WTC11 (cell line): ENCODE measurements around the gene NECAB3. TPM values are rescaled to one million over a fixed set of nuclear protein-coding genes. Genes with fewer than 3 reads are reported as not detected.

Experiments used
- ATAC-seq: fragments of 200-7000 bp; cut with Tn5 transposase; 2 replicates; pipeline ENCODE4 v1.10.0; 2021; ENCODE audit warnings: mild to moderate bottlenecking, moderate library complexity
- CTCF ChIA-PET: fragments of 300-600 bp; sonication (Branson Sonifier 250); formaldehyde crosslinking; loops from one replicate; lab custom pipeline; 2021; ENCODE audit warnings: antibody characterized with exemption; lab: Charles Lee
- POLR2A ChIA-PET: fragments of 350-600 bp; sonication (Branson Sonifier 250); formaldehyde crosslinking; loops from one replicate; lab custom pipeline; 2021; ENCODE audit warnings: antibody characterized with exemption; lab: Charles Lee
- DNase-seq: peaks from one replicate; pipeline ENCODE4 v3.0.0; 2021; ENCODE audit warnings: low spot score
- H3K27ac Mint-ChIP-seq: 2 replicates; pipeline ENCODE4 v1.8.0; 2021; ENCODE audit warnings: mixed read lengths
- H3K27me3 Mint-ChIP-seq: 2 replicates; pipeline ENCODE4 v1.8.0; 2021; ENCODE audit warnings: low read depth, mild to moderate bottlenecking, moderate library complexity, mixed read lengths
- H3K36me3 Mint-ChIP-seq: 2 replicates; pipeline ENCODE4 v1.8.0; 2021; ENCODE audit warnings: mixed read lengths
- H3K4me1 Mint-ChIP-seq: 2 replicates; pipeline ENCODE4 v1.8.0; 2022; ENCODE audit warnings: mixed read lengths
- H3K4me3 Mint-ChIP-seq: 2 replicates; pipeline ENCODE4 v1.8.0; 2021; ENCODE audit warnings: mild to moderate bottlenecking, moderate library complexity, mixed read lengths
- H3K9me3 Mint-ChIP-seq: 2 replicates; pipeline ENCODE4 v1.8.0; 2021; ENCODE audit warnings: mixed read lengths
- ATF1 ChIP-seq: sonication (generic); formaldehyde crosslinking; IDR thresholded peaks from 2 replicates; pipeline ENCODE4 v1.8.1; 2023; ENCODE audit warnings: mild to moderate bottlenecking, moderate library complexity, missing genetic modification reagents
- ATF3 ChIP-seq: sonication (generic); formaldehyde crosslinking; conservative IDR thresholded peaks from 2 replicates; pipeline ENCODE4 v1.8.1; 2022; ENCODE audit warnings: mild to moderate bottlenecking, missing genetic modification reagents
- ATF6 ChIP-seq: sonication (generic); formaldehyde crosslinking; IDR thresholded peaks from 2 replicates; pipeline ENCODE4 v1.8.1; 2023; ENCODE audit warnings: mild to moderate bottlenecking, missing genetic modification reagents
- E2F1 ChIP-seq: sonication (generic); formaldehyde crosslinking; IDR thresholded peaks from 2 replicates; pipeline ENCODE4 v1.8.0; 2022; ENCODE audit warnings: mild to moderate bottlenecking, missing genetic modification reagents
- EMX1 ChIP-seq: fragments of 250-450 bp; sonication (Bioruptor Pico); IDR thresholded peaks from 2 replicates; pipeline ENCODE4 v1.8.0; 2021; ENCODE audit warnings: mild to moderate bottlenecking
- ERG ChIP-seq: fragments of 250-450 bp; sonication (Bioruptor Pico); IDR thresholded peaks from 2 replicates; pipeline ENCODE4 v1.8.0; 2021; ENCODE audit warnings: mild to moderate bottlenecking
- FOXJ3 ChIP-seq: sonication (generic); formaldehyde crosslinking; IDR thresholded peaks from 2 replicates; pipeline ENCODE4 v1.9.0; 2021; ENCODE audit warnings: missing genetic modification reagents, mild to moderate bottlenecking, borderline replicate concordance
- HMGA2 ChIP-seq: fragments of 250-450 bp; sonication (Bioruptor Pico); IDR thresholded peaks from 2 replicates; pipeline ENCODE4 v1.4.0; 2021; ENCODE audit warnings: mild to moderate bottlenecking, moderate library complexity
- MLX ChIP-seq: sonication (generic); formaldehyde crosslinking; IDR thresholded peaks from 2 replicates; pipeline ENCODE4 v1.8.1; 2023; ENCODE audit warnings: mild to moderate bottlenecking, missing genetic modification reagents, moderate library complexity
- NFE2L1 ChIP-seq: sonication (generic); formaldehyde crosslinking; IDR thresholded peaks from 2 replicates; pipeline ENCODE4 v1.8.1; 2023; ENCODE audit warnings: missing genetic modification reagents
- NR2C2 ChIP-seq: sonication (generic); formaldehyde crosslinking; IDR thresholded peaks from 2 replicates; pipeline ENCODE4 v1.8.0; 2022; ENCODE audit warnings: mild to moderate bottlenecking, missing genetic modification reagents
- SOX15 ChIP-seq: fragments of 250-450 bp; sonication (Bioruptor Pico); IDR thresholded peaks from 2 replicates; pipeline ENCODE4 v1.9.0; 2021; ENCODE audit warnings: mild to moderate bottlenecking
- USF2 ChIP-seq: sonication (generic); formaldehyde crosslinking; IDR thresholded peaks from 2 replicates; pipeline ENCODE4 v1.8.1; 2023; ENCODE audit warnings: mild to moderate bottlenecking, missing genetic modification reagents, moderate library complexity
- ZBTB21 ChIP-seq: sonication (generic); formaldehyde crosslinking; IDR thresholded peaks from 2 replicates; pipeline ENCODE4 v1.8.1; 2023; ENCODE audit warnings: mild to moderate bottlenecking, missing genetic modification reagents, borderline replicate concordance
- ZNF317 ChIP-seq: sonication (generic); formaldehyde crosslinking; IDR thresholded peaks from 2 replicates; pipeline ENCODE4 v1.8.1; 2023; ENCODE audit warnings: low read depth, mild to moderate bottlenecking, moderate library complexity, missing genetic modification reagents, borderline replicate concordance
- ZNF416 ChIP-seq: fragments of 250-450 bp; sonication (Bioruptor Pico); IDR thresholded peaks from 2 replicates; pipeline ENCODE4 v1.9.0; 2021; ENCODE audit warnings: mild to moderate bottlenecking, inconsistent platforms
- ZNF532 ChIP-seq: fragments of 250-450 bp; sonication (Bioruptor Pico); IDR thresholded peaks from 2 replicates; pipeline ENCODE4 v1.9.0; 2021; ENCODE audit warnings: mild to moderate bottlenecking, borderline replicate concordance
- ZSCAN18 ChIP-seq: fragments of 250-450 bp; sonication (Bioruptor Pico); IDR thresholded peaks from 2 replicates; pipeline ENCODE4 v2.1.2; 2022; ENCODE audit warnings: mild to moderate bottlenecking, moderate library complexity
- total RNA-seq: library from RNA; stranded (reverse); gene quantifications from 3 replicates; pipeline ENCODE4 v1.2.3, GENCODE V29; 2021

The NECAB3 gene
- total RNA-seq, 1 experiment from 2014 or later = 38.0 TPM

GRCh38 chr20:33624399-33624798, 49.8 kb downstream of the NECAB3 start (continued):
- TF ChIP-seq MLX (CRISPR knock-in tag) = no peak

- no peak for ATAC-seq
- Mint-ChIP-seq H3K4me3 (no peak overlapping the region), H3K27ac (no peak overlapping the region), H3K9me3 (no peaks in the 10 kb centered on the region), H3K27me3 (no peaks in the 10 kb centered on the region), H3K4me1 (peaks cover 5% of the 10 kb centered on the region), H3K36me3 (peaks cover 29% of the 10 kb centered on the region)
- TF ChIP-seq ZNF317 (peak; percentile 73), E2F1 (CRISPR knock-in tag) (no peak)
- no peak for DNase-seq
- POLR2A ChIA-PET = no interaction called here
- CTCF ChIA-PET = no interaction called here
These were observed 51.4 kb downstream of the NECAB3 start for GRCh38 chr20:33622705-33623365.

- POLR2A ChIA-PET = no interaction called here
- Mint-ChIP-seq H3K36me3 (peaks cover 29% of the 10 kb centered on the region), H3K27ac (no peak overlapping the region), H3K4me1 (peaks cover 5% of the 10 kb centered on the region), H3K4me3 (no peak overlapping the region), H3K9me3 (no peaks in the 10 kb centered on the region), H3K27me3 (no peaks in the 10 kb centered on the region)
- TF ChIP-seq ATF3 (CRISPR knock-in tag) (no peak), ZBTB21 (CRISPR knock-in tag) (no peak), ZNF416 (CRISPR knock-in tag) (no peak), EMX1 (no peak), ATF6 (CRISPR knock-in tag) (no peak), NR2C2 (CRISPR knock-in tag) (no peak), ZNF532 (CRISPR knock-in tag) (no peak), FOXJ3 (no peak), SOX15 (CRISPR knock-in tag) (no peak), NFE2L1 (CRISPR knock-in tag) (no peak), ERG (CRISPR knock-in tag) (no peak), HMGA2 (CRISPR knock-in tag) (no peak), ZSCAN18 (no peak), USF2 (CRISPR knock-in tag) (no peak), ATF1 (CRISPR knock-in tag) (no peak)
- CTCF ChIA-PET = no interaction called here
- ATAC-seq (no peak), DNase-seq (no peak)
These were observed 52.4 kb downstream of the NECAB3 start for GRCh38 chr20:33621717-33622400.
